Fibroblast of lung (primary cell): ENCODE results near the gene SMG7. TPM values are rescaled to one million over a fixed set of nuclear protein-coding genes. Genes with fewer than 3 reads are reported as not detected.

Experiments
- DNase-seq, 2 donors: peaks; one replicate each; pipeline versions ENCODE4 v3.0.0 to v3.0.0-alpha.2; 2010; ENCODE audit warnings: low read depth in 2 of 2
- H2AFZ ChIP-seq: 2 replicates; pipeline ENCODE4 v1.5.1; 2012; ENCODE audit warnings: low read length, control low read depth, inconsistent platforms
- H3K27ac ChIP-seq: 2 replicates; pipeline ENCODE4 v1.5.1; 2011; ENCODE audit warnings: low read length, control low read depth; ENCODE audit not compliant: insufficient read depth
- H3K27me3 ChIP-seq: 2 replicates; pipeline ENCODE4 v1.5.1; 2011; ENCODE audit warnings: mild to moderate bottlenecking, low read length; ENCODE audit not compliant: control insufficient read depth, insufficient read depth
- H3K36me3 ChIP-seq: 2 replicates; pipeline ENCODE4 v1.5.1; 2011; ENCODE audit warnings: low read length; ENCODE audit not compliant: control insufficient read depth, insufficient read depth
- H3K4me1 ChIP-seq: 2 replicates; pipeline ENCODE4 v1.5.1; 2011; ENCODE audit warnings: low read length; ENCODE audit not compliant: control insufficient read depth, insufficient read depth; ENCODE audit errors: extremely low read depth
- H3K4me2 ChIP-seq: 2 replicates; pipeline ENCODE4 v1.5.1; 2011; ENCODE audit warnings: low read length, control low read depth; ENCODE audit not compliant: insufficient read depth; ENCODE audit errors: extremely low read depth
- H3K4me3 ChIP-seq, 4 experiments: fragments of 200-600 bp in 1 of 4; sonication (generic) in 1 of 4; replicated peaks in 1 of 4; 2 replicates each; pipeline ENCODE4 v1.5.1; 2011 to 2016; ENCODE audit warnings: low read length in 4 of 4, low read depth in 3 of 4, mild to moderate bottlenecking in 3 of 4, control low read depth in 2 of 4, inconsistent platforms in 1 of 4, mixed read lengths in 1 of 4; ENCODE audit not compliant: insufficient read depth in 1 of 4; ENCODE audit errors: control extremely low read depth in 1 of 4
- H3K79me2 ChIP-seq: 2 replicates; pipeline ENCODE4 v1.5.1; 2012; ENCODE audit warnings: mild to moderate bottlenecking, low read length, inconsistent platforms; ENCODE audit not compliant: control insufficient read depth, insufficient read depth
- H3K9ac ChIP-seq: 2 replicates; pipeline ENCODE4 v1.5.1; 2011; ENCODE audit warnings: mild to moderate bottlenecking, low read length, control low read depth; ENCODE audit not compliant: insufficient read depth
- H3K9me3 ChIP-seq: 2 replicates; pipeline ENCODE4 v1.5.1; 2012; ENCODE audit warnings: low read depth, low read length; ENCODE audit not compliant: control insufficient read depth, insufficient read depth
- H4K20me1 ChIP-seq: 2 replicates; pipeline ENCODE4 v1.5.1; 2011; ENCODE audit warnings: low read length; ENCODE audit not compliant: control insufficient read depth, insufficient read depth; ENCODE audit errors: extremely low read depth
- CTCF ChIP-seq, 2 donors: IDR thresholded peaks in 1 of 2; conservative IDR thresholded peaks in 1 of 2; 1 replicate in 1 of 2; 2 replicates in 1 of 2; pipeline ENCODE4 v1.5.1; 2011 to 2012; ENCODE audit warnings: low read length in 2 of 2, control low read depth in 1 of 2, inconsistent platforms in 1 of 2, low read depth in 1 of 2, mild to moderate bottlenecking in 1 of 2
- EZH2 ChIP-seq: IDR thresholded peaks from 2 replicates; pipeline ENCODE4 v1.5.1; 2012; ENCODE audit warnings: low read length, control low read depth, mild to moderate bottlenecking; ENCODE audit errors: missing control alignments
- polyA plus RNA-seq, 2 donors: library from polyadenylated mRNA; depleted of rRNA in 1 of 2; stranded (reverse) in 1 of 2; unstranded in 1 of 2; fragments of >200 nt; gene quantifications; 2 replicates each; pipeline ENCODE4 v1.2.1, GENCODE V29; 2011 to 2012; ENCODE audit warnings: missing spikeins in 1 of 2
- total RNA-seq: library from RNA; depleted of rRNA; stranded (reverse); fragments of >200 nt; gene quantifications from 2 replicates; pipeline ENCODE4 v1.2.1, GENCODE V29; 2014

The SMG7 gene
- total and polyA plus RNA-seq, 2 donors (not counting 1 experiment from before 2014, with no cell fraction given): 23.1 to 30.7 TPM

GRCh38 chr1:183490932-183491331 lies 18.6 kb downstream of the SMG7 start:
- Histone ChIP-seq H3K4me3 (no peak overlapping the region), H3K4me1 (no peaks in the 10 kb centered on the region), H4K20me1 (peaks cover 1% of the 10 kb centered on the region), H3K9ac (no peak overlapping the region), H3K79me2 (peaks cover 51% of the 10 kb centered on the region), H3K36me3 (no peaks in the 10 kb centered on the region), H2AFZ (no peak overlapping the region), H3K9me3 (no peaks in the 10 kb centered on the region), H3K27me3 (no peaks in the 10 kb centered on the region), H3K27ac (no peak overlapping the region), H3K4me2 (no peak overlapping the region)
- no peak for TF ChIP-seq CTCF (conservative IDR thresholded peaks at IDR 0.05 in 1 of 2, IDR thresholded peaks at IDR 0.05 in 1 of 2; ENCODE audit: low read depth in 1 of 2, low read length in 2 of 2)
- TF ChIP-seq EZH2: no peak
- DNase-seq: no peak

- no peak overlapping the region for H3K4me2 ChIP-seq
- TF ChIP-seq EZH2 (no peak), CTCF (conservative IDR thresholded peaks at IDR 0.05 in 1 of 2, IDR thresholded peaks at IDR 0.05 in 1 of 2; ENCODE audit: low read depth in 1 of 2, low read length in 2 of 2) (no peak)
- no peak overlapping the region for H2AFZ ChIP-seq
- H3K4me3 ChIP-seq: no peak overlapping the region
- no peaks in the 10 kb centered on the region for H3K36me3 ChIP-seq
- no peaks in the 10 kb centered on the region for H3K27me3 ChIP-seq
- no peak overlapping the region for H3K27ac ChIP-seq
- no peaks in the 10 kb centered on the region for H3K9me3 ChIP-seq
- no peak for DNase-seq
- H3K79me2 ChIP-seq: peaks cover 42% of the 10 kb centered on the region
- H3K9ac ChIP-seq: no peak overlapping the region
- H3K4me1 ChIP-seq: no peaks in the 10 kb centered on the region
- peaks cover 1% of the 10 kb centered on the region for H4K20me1 ChIP-seq
Measured at GRCh38 chr1:183493540-183494245, 21.4 kb downstream of the SMG7 start.

- Histone ChIP-seq H3K9ac (no peak overlapping the region), H3K4me3 (no peak overlapping the region), H3K4me2 (no peak overlapping the region), H3K27me3 (no peaks in the 10 kb centered on the region), H3K36me3 (no peaks in the 10 kb centered on the region), H2AFZ (no peak overlapping the region), H4K20me1 (no peaks in the 10 kb centered on the region), H3K9me3 (no peaks in the 10 kb centered on the region), H3K4me1 (no peaks in the 10 kb centered on the region), H3K27ac (no peak overlapping the region), H3K79me2 (peaks cover 38% of the 10 kb centered on the region)
- no peak for DNase-seq
- no peak for TF ChIP-seq CTCF (conservative IDR thresholded peaks at IDR 0.05 in 1 of 2, IDR thresholded peaks at IDR 0.05 in 1 of 2; ENCODE audit: low read depth in 1 of 2, low read length in 2 of 2)
- no peak for TF ChIP-seq EZH2
Measured at GRCh38 chr1:183495420-183495819, 23.1 kb downstream of the SMG7 start.
